Gastrocnemius medialis (tissue), 4 donors: Measurements from ENCODE around the gene TET2.

Experiments used
- CTCF ChIP-seq, 5 experiments: fragments of 450-650 bp in 3 of 5; fragments of 200-600 bp in 2 of 5; sonication (generic) in 2 of 5; IDR thresholded peaks in 4 of 5; conservative IDR thresholded peaks in 1 of 5; 1 replicate in 4 of 5; 2 replicates in 1 of 5; pipeline ENCODE4 v1.5.1; 2016 to 2019; ENCODE audit warnings: antibody characterized with exemption in 5 of 5, mild to moderate bottlenecking in 3 of 5, moderate library complexity in 3 of 5
- POLR2A ChIP-seq, 2 donors: fragments of 450-650 bp; IDR thresholded peaks; one replicate each; pipeline ENCODE4 v1.6.1; 2017; ENCODE audit warnings: antibody characterized with exemption in 2 of 2, mild to moderate bottlenecking in 2 of 2, moderate library complexity in 2 of 2

DNA sequence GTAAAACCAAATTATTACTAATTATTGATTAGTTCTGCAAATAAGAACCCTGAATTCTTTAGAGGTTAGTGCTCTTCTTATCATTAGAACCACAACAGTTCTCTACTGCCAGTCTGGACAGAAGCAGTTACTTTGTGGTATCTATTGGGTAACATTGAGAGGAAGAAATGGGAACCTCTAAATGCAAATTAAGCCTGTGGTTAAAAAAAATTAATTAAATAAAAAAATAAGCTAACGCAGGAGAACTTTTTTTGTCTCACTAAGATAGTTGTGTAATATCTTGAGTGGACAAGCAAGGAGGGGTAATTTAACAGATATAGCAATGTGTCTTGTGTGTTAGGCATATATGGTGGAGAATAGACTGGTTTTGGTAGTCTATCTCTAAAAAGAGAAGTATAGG, 32.9 kb upstream of the TET2 start:
- TF ChIP-seq CTCF (IDR thresholded peaks at IDR 0.05 in 4 of 5, conservative IDR thresholded peaks at IDR 0.05 in 1 of 5) (no peak), POLR2A (IDR thresholded peaks at IDR 0.05) (no peak)
